Ishikawa (cell line): Measurements from ENCODE around the gene ABCC1.

ENCODE experiments used
- CEBPB ChIP-seq: IDR thresholded peaks from 2 replicates; pipeline ENCODE4 v1.6.1; 2012
- CREB1 ChIP-seq: IDR thresholded peaks from 2 replicates; pipeline ENCODE4 v1.6.1; 2012; ENCODE audit warnings: low read depth
- EGR1 ChIP-seq: IDR thresholded peaks from 2 replicates; pipeline ENCODE4 v1.6.1; 2012
- EP300 ChIP-seq: IDR thresholded peaks from 2 replicates; pipeline ENCODE4 v1.6.1; 2012; ENCODE audit warnings: borderline replicate concordance
- FOXM1 ChIP-seq: IDR thresholded peaks from 2 replicates; pipeline ENCODE4 v1.6.1; 2012; ENCODE audit warnings: low read depth, borderline replicate concordance
- MAX ChIP-seq: IDR thresholded peaks from 2 replicates; pipeline ENCODE4 v1.6.1; 2012
- NFIC ChIP-seq: IDR thresholded peaks from 2 replicates; pipeline ENCODE4 v1.6.1; 2012
- RAD21 ChIP-seq: IDR thresholded peaks from 2 replicates; pipeline ENCODE4 v1.6.1; 2012; ENCODE audit warnings: low read depth
- REST ChIP-seq: IDR thresholded peaks from 2 replicates; pipeline ENCODE4 v1.6.1; 2012; ENCODE audit warnings: low read depth, mild to moderate bottlenecking
- TAF1 ChIP-seq: IDR thresholded peaks from 2 replicates; pipeline ENCODE4 v1.6.1; 2012; ENCODE audit warnings: low read depth, mild to moderate bottlenecking
- TCF12 ChIP-seq: IDR thresholded peaks from 2 replicates; pipeline ENCODE4 v1.6.1; 2012; ENCODE audit warnings: low read depth
- TEAD4 ChIP-seq: IDR thresholded peaks from 2 replicates; pipeline ENCODE4 v1.6.1; 2012
- USF1 ChIP-seq: IDR thresholded peaks from 2 replicates; pipeline ENCODE4 v1.6.1; 2012
- YY1 ChIP-seq: IDR thresholded peaks from 2 replicates; pipeline ENCODE4 v1.6.1; 2012; ENCODE audit warnings: low read depth
- ZBTB7A ChIP-seq: IDR thresholded peaks from 2 replicates; pipeline ENCODE4 v1.6.1; 2012; ENCODE audit warnings: low read depth

Gene ABCC1

DNA sequence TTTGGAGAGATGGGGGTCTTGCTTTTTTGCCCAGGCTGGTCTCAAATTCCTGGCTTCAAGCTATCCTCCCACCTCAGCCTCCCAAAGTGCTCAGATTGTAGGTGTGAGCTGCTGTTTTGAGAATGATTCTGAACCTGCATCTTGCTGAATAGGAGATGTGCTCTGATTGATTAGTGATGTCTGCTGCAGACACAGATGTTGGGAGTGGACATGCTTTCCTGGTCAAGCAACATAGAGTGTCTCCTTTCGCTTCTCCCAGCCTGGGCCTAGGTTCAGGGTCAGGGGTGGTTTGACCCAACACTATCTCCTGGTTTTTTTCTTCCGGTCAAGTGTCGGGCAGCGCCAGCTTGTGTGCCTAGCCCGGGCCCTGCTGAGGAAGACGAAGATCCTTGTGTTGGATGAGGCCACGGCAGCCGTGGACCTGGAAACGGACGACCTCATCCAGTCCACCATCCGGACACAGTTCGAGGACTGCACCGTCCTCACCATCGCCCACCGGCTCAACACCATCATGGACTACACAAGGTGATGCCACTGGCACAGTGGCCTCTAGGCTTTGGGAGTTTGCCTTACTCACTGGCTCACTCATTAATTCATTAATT lies 188.7 kb downstream of the ABCC1 start:
- TF ChIP-seq NFIC (no peak), TCF12 (no peak), RAD21 (no peak), FOXM1 (no peak), EGR1 (no peak), EP300 (no peak), TAF1 (no peak), ZBTB7A (no peak)

GRCh38 chr16:16139061-16139460 lies 189.6 kb downstream of the ABCC1 start:
- TF ChIP-seq ZBTB7A (no peak), NFIC (no peak), USF1 (no peak), FOXM1 (no peak), RAD21 (no peak), TAF1 (no peak), CREB1 (no peak), TEAD4 (no peak), EGR1 (no peak), TCF12 (no peak), MAX (no peak), CEBPB (no peak), YY1 (no peak), EP300 (no peak), REST (no peak)

DNA sequence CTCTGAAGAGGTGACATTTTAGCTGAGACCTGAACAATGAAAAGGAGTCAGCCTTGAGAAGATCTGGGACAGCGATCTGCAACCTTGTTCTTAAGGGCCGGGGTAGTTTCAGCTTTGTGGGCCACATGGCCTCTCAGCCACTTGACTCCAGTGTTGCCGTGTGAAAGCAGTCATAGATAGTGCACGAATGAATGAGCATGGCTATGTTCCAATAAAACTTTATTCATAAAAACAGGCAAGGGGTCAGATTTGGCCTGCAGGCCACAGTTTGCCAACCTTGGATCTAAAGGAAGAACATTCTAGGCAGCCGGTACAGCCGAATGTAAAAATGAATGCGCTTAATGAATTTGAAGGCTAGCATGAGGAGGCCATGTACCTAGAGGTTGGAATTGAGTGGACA lies 190.4 kb downstream of the ABCC1 start:
- no peak for TF ChIP-seq CREB1
- TF ChIP-seq REST, result no peak
- TF ChIP-seq RAD21, result no peak
- no peak for TF ChIP-seq TCF12
- TF ChIP-seq TAF1, result no peak
- TF ChIP-seq FOXM1, result no peak
- no peak for TF ChIP-seq EP300
- TF ChIP-seq YY1, result no peak
- no peak for TF ChIP-seq EGR1
- TF ChIP-seq ZBTB7A, result no peak
- no peak for TF ChIP-seq USF1
- no peak for TF ChIP-seq MAX
- TF ChIP-seq NFIC, result no peak
- no peak for TF ChIP-seq TEAD4
- no peak for TF ChIP-seq CEBPB

GRCh38 chr16:16140537-16140936 lies 191.1 kb downstream of the ABCC1 start:
- TF ChIP-seq MAX (no peak), YY1 (no peak), ZBTB7A (no peak), TAF1 (no peak), FOXM1 (no peak)

GRCh38 chr16:16141141-16141540 lies 191.7 kb downstream of the ABCC1 start:
- TF ChIP-seq RAD21, result no peak
- TF ChIP-seq NFIC, result no peak
- no peak for TF ChIP-seq TAF1

GRCh38 chr16:16141784-16142396 lies 192.5 kb downstream of the ABCC1 start:
- TF ChIP-seq EP300, result no peak
- TF ChIP-seq USF1, result no peak
